ENCODE results near the gene ACACA.

- TF ChIP-seq CTCF (conservative IDR thresholded peaks at IDR 0.05) (no peak), ZFX (IDR thresholded peaks at IDR 0.05) (no peak)
Observed at GRCh38 chr17:37265446-37266173, 141.0 kb downstream of the ACACA start.

Data from C4-2B (cell line).